Subcutaneous adipose tissue (tissue), 4 donors: ENCODE data around the gene ITSN1. TPM values are rescaled to one million over a fixed set of nuclear protein-coding genes. Genes with fewer than 3 reads are reported as not detected.

Experiments used
- total RNA-seq, 4 donors: library from RNA; depleted of rRNA; stranded (reverse); fragments of >200 nt; gene quantifications; one replicate each; pipeline ENCODE4 v1.1.0, GENCODE V29; 2016
- TF ChIP-seq, protein P1 (sequence below): fragments of 450-650 bp; IDR thresholded peaks from one replicate; pipeline ENCODE4 v1.5.1; 2016; ENCODE audit warnings: low read depth, mild to moderate bottlenecking, control low read depth, antibody characterized with exemption, moderate library complexity

ITSN1 gene
- total RNA-seq, 4 donors from 2014 or later: 110 to 241 (median 116) TPM

DNA sequence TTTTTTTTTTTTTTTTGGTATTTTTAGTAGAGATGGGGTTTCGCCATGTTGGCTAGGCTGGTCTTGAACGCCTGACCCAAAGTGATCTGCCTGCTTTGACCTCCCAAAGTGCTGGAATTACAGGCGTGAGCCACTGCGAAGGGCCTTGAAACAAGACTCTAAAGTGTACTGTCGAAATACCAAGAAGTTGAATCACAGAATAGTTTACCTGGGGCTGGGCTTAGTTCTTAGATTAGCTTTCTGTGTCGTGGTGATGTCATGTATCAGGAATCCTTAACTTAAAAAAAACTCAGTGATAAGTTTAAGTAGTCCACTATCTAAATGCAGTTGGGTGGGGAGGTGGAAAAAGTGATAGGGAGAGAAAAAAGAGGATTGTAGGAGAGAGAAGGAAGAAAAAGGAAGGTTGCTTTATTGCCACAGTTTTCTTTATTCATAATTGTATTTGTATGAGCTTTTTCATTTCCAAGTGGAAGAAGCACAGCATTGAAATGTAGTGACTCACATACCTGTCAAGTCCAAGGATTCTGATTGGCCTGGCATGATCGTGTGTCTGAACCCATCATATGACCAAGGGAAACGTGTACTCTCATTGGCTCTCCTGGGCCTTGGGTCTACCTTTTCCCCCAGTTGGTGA, 13.4 kb downstream of the ITSN1 start:
- TF ChIP-seq, protein P1, sequence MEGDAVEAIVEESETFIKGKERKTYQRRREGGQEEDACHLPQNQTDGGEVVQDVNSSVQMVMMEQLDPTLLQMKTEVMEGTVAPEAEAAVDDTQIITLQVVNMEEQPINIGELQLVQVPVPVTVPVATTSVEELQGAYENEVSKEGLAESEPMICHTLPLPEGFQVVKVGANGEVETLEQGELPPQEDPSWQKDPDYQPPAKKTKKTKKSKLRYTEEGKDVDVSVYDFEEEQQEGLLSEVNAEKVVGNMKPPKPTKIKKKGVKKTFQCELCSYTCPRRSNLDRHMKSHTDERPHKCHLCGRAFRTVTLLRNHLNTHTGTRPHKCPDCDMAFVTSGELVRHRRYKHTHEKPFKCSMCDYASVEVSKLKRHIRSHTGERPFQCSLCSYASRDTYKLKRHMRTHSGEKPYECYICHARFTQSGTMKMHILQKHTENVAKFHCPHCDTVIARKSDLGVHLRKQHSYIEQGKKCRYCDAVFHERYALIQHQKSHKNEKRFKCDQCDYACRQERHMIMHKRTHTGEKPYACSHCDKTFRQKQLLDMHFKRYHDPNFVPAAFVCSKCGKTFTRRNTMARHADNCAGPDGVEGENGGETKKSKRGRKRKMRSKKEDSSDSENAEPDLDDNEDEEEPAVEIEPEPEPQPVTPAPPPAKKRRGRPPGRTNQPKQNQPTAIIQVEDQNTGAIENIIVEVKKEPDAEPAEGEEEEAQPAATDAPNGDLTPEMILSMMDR: no peak

DNA sequence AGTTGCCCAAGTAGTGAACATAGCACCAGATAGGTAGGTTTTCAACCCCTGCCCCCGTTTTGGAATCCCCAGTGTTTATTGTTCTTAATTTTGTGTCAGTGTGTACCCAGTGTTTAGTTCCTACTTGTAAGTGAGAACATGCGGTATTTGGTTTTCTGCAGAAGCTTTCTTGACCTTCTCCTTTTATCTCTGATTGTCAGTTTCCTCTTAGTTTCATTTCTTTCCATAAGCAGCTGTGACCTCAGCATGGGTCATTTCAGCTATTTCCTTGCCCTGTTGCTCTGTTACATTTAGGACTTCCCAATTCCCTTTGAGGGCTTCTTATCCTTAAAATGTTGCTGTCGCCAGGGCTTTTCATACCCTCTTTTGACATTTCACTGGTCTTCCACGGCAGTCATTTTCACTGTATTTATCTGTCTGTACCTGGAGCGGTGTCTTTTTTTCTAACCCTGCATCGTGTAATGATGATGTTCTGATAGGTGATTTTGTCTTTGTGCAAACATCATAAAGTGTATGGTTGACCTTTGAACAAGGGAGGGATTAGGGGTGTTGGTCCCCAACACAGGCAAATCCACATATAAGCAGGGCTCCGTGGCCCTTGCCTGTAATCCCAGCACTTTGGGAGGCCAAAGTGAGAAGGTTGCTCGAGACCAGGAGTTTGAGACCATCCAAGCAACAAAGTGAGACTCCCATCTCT, 15.0 kb downstream of the ITSN1 start:
- TF ChIP-seq, protein P1: no peak

DNA sequence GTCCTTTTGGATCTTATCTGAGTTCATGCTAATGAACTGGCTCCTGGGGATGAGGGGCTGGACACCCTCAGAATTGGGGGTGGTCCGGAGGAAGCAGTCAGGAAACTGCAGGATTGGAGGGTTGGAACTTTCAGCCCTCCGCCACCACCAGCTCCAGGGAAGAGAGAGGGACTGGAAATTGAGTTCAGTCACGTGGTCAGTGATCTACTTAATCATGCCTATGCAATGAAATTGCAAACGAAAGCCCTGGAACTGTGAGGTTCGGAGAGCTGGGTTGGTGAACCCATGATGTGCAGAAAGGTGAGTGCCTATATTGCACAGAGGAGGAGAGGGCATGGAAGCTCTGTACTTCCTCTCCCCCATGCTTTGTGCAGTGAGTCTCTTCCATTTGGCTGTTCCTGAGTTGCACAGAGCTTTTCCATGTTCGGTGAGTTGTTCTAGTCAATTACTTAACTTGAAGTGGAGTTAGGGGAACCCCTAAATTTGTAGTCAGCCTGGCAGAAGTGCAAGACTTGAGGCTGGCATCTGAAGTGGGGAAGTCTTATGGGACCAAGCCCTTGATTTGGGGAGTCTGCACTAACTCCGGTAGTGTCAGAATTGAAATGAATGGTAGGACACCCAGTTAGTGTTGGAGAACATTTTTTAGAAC, 16.7 kb downstream of the ITSN1 start:
- TF ChIP-seq, protein P1: no peak

DNA sequence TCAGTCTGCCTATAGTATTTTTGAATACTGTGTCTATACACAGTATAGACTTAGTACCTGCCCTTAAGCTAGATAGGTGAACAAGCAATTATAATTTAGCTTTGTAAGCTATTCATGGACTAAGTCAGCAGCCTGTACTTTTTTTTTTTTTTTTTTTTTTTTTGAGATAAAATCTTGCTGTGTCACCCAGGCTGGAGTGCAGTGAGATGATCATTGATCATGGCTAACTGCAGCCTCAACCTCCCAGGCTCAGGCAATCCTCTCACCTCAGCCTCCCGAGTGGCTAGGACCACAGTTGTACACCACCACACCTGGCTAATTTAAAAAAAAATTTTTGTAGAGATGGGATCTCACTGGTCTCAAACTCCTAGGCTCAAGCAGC, 17.3 kb downstream of the ITSN1 start:
- TF ChIP-seq, protein P1: no peak

DNA sequence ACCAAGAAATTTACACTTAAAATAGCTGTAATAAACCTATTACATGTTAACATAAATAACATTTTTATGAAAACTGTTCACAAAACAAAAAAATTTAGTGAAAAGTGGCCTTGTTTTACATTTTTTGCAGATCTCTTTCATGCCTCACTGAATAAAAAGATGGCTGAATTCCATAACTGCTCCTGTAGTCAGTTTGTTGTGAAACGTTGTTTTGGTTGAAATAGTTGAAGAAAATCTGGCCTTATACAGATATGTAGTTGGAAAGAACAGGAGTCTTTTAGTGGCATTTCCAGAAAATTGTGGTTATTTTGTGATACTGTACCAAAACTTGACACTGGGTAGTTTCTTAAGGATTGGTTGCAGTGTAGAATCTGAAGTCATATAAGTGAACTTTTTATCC, 18.1 kb downstream of the ITSN1 start:
- TF ChIP-seq, protein P1: no peak

DNA sequence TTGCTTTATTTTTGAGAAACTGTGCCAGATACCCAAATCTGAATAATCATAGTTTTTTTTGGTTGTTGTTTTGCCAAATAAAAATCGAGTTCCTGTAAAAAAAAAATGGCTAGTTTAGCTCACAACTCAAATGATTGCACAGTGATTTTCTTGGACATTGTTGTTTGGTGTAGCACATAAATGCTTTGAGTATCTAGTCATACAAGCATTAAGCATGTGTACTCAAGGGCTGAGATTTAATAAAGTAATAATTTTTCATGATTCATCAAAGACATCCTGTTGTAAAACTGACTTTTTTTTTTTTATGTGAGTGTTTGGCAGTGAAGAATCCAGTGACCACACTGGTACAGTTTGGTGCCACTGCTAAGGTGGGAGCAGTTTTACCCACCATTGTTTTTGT, 18.8 kb downstream of the ITSN1 start:
- TF ChIP-seq, protein P1: no peak

DNA sequence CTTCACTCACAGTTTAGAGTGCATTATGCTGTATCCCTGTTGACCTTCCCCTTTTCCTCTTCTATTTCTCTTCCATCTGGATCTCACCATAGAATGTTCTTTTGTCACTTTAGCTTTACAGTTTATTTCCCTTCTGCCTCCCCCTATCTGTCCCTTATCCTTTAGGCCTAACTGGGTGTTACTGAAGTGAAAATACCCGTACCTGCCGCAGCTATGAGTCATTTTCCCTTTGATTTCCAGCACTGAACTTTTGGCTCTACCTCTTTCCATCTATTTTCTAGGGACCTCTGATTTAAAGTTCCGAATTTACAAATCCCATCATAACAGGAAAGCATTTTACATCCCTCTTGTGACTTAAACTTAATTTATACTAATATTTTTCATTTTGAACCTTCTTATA, 19.7 kb downstream of the ITSN1 start:
- TF ChIP-seq, protein P1: no peak
